Vagina (tissue), 2 donors: ENCODE data around the gene RET.

ENCODE experiments used
- CTCF ChIP-seq, 3 experiments: fragments of 450-650 bp in 2 of 3; fragments of 200-600 bp in 1 of 3; sonication (generic) in 1 of 3; IDR thresholded peaks; one replicate each; pipeline ENCODE4 v1.5.1; 2017 to 2019; ENCODE audit warnings: antibody characterized with exemption in 3 of 3, mild to moderate bottlenecking in 2 of 3, moderate library complexity in 2 of 3
- POLR2A ChIP-seq, 2 donors: fragments of 450-650 bp; IDR thresholded peaks; one replicate each; pipeline ENCODE4 v1.6.1; 2017; ENCODE audit warnings: antibody characterized with exemption in 2 of 2, mild to moderate bottlenecking in 2 of 2, moderate library complexity in 2 of 2

DNA sequence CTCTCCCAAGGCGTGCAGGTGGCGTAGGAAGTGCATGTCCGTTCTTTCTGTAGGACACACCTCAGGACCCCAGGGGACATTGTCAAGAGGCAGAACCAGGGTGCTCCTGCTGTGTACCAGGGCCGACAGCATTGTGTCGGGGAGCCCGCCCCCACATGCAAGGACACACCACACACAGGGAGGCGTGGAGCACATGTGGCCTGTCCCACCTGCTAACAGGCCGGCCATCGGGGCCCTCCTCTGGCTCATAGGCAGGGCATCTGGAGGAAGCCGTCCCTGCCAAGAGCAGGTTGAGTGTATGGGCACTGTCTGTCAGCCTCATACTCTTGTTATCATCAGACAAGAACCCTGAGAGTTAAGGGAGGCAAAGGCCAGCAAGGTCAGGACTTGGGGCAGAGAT, 12.7 kb downstream of the RET start:
- TF ChIP-seq POLR2A (IDR thresholded peaks at IDR 0.05): no peak
- TF ChIP-seq CTCF (IDR thresholded peaks at IDR 0.05): no peak
